ENCODE results near the gene RRAD. TPM values are rescaled to one million over a fixed set of nuclear protein-coding genes. Genes with fewer than 3 reads are reported as not detected.

Gene RRAD
- total RNA-seq, 1 donor from 2014 or later = 11.1 TPM

DNA sequence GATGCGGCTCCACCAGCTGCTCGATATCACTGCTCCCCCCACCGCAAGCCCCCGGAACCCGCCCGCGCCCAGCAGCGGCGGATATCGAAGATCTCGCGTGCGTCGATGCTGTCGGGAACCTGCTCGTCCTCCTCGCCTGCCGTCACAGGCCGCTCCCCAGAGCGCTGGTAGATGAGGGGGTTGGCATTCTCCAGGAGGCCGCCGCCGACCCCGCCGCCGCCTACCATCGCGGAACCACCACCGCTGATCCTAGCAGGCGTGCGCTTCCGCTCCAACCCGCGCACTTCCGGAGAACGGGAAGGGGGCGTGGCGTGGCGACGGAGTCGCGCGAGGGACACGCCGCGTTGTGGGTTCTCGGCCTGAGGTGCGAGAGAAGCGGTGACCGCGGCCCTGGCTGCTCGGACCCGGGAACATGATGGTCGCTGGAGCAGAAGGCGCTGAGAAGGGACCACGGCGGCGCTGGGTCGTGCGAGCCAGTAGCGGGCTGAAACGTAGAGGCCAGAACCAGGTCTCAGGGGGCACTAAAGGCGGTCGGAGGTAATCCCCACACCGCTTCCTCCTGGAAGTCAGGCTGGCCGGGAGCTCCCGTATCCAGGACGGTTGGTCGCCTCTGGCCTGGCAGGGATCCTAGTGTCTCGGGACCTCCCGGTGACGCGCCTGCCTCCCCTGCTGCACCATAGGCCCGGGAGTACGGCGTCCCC, 9.0 kb upstream of the RRAD start, which contains the start of gene CIAO2B:
Gene CIAO2B, minus strand, starts transcription at position 265 of the 701 bp plus-strand sequence. Its CDS starts 38 bp downstream, at position 227.
- Histone ChIP-seq H3K27me3 (no peaks in the 10 kb centered on the region), H3K4me1 (peaks cover 29% of the 10 kb centered on the region), H3K4me3 (peak within 1 kb of the TSS; percentile 88), H3K9me3 (no peaks in the 10 kb centered on the region), H3K27ac (peak within 1 kb of the TSS; percentile 92), H3K36me3 (peaks cover 26% of the 10 kb centered on the region)
- DNase-seq (peak; percentile 95), ATAC-seq (peak; percentile 95)
- intact Hi-C loops (cut with DNase I) = no loop called here
- TF ChIP-seq, protein P1, sequence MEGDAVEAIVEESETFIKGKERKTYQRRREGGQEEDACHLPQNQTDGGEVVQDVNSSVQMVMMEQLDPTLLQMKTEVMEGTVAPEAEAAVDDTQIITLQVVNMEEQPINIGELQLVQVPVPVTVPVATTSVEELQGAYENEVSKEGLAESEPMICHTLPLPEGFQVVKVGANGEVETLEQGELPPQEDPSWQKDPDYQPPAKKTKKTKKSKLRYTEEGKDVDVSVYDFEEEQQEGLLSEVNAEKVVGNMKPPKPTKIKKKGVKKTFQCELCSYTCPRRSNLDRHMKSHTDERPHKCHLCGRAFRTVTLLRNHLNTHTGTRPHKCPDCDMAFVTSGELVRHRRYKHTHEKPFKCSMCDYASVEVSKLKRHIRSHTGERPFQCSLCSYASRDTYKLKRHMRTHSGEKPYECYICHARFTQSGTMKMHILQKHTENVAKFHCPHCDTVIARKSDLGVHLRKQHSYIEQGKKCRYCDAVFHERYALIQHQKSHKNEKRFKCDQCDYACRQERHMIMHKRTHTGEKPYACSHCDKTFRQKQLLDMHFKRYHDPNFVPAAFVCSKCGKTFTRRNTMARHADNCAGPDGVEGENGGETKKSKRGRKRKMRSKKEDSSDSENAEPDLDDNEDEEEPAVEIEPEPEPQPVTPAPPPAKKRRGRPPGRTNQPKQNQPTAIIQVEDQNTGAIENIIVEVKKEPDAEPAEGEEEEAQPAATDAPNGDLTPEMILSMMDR (IDR thresholded peaks at IDR 0.05) = no peak

DNA sequence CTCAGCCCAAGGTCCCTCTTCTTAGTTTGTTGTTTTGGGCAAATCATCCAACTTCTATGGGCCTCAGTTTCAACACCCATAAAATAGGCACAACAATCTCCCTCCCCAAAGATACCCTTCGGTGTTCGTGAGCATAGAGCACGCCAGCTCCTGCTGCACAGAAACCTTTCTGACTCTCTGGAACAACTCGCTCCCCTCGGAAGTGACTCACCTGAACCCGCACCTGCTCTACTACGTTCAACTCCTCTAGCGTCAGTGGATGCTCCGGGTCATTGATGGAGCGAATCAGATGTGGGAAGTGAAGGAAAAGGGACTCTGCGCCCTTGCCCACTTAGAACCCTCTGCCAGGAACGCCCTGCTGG, 8.4 kb upstream of the RRAD start:
- no peak for DNase-seq

GRCh38 chr16:66932076-66932475, 6.7 kb upstream of the RRAD start:
- Histone ChIP-seq H3K36me3 (peaks cover 13% of the 10 kb centered on the region), H3K4me1 (peaks cover 45% of the 10 kb centered on the region), H3K27ac (no peak overlapping the region), H3K27me3 (no peaks in the 10 kb centered on the region), H3K4me3 (no peak overlapping the region), H3K9me3 (no peaks in the 10 kb centered on the region)
- ATAC-seq (no peak), DNase-seq (no peak)
- TF ChIP-seq, protein P1 (IDR thresholded peaks at IDR 0.05) = no peak
- intact Hi-C loops (cut with DNase I) = no loop called here

More for the DNA sequence above, 8.4 kb upstream of the RRAD start:
- Histone ChIP-seq H3K4me1 (peaks cover 29% of the 10 kb centered on the region), H3K9me3 (no peaks in the 10 kb centered on the region), H3K4me3 (peak overlapping the region; percentile 88), H3K27ac (peak overlapping the region; percentile 92), H3K36me3 (peaks cover 21% of the 10 kb centered on the region), H3K27me3 (no peaks in the 10 kb centered on the region)
- TF ChIP-seq, protein P1 (IDR thresholded peaks at IDR 0.05) = no peak
- ATAC-seq = no peak
- intact Hi-C loops (cut with DNase I) = no loop called here

DNA sequence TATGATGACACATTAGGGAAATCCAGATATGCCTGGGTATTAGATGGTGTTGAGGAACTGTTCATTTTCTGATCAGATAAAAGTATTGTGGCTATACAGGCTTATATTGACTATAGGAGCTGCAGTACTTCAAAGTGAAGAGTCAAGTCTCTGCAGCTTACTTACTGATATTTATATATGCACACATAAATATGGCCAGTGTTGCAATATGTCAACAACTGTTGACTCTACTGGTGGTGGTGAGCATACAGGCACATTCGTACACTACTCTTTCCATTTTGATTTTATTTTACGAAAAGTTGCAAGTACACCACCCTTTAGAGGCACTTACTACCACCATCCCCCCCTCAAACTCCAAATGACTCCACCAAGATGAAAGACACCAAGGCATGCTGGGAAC, 6.3 kb upstream of the RRAD start:
- peaks cover 46% of the 10 kb centered on the region for H3K4me1 ChIP-seq
- no peak for ATAC-seq
- TF ChIP-seq, protein P1 (IDR thresholded peaks at IDR 0.05) = no peak

DNA sequence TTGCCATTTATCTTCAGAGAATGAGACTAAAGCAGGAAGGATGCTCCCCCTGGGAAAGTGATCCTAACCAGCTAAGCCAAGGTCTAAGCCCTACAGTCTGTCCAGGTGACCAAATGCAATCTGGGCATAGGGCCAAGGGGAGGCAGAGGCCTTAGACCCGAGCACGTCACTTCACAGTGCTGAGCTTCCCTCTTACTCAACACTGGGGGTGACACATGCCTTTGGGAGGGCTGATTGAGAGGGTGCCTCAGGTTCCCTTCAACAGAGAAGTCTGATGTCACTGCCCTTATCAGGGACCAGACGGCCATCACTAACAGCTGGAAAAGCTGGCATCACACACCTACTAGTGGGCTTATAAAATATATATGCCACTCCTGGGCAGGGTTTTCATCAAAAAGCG, 4.9 kb upstream of the RRAD start:
- intact Hi-C loops (cut with DNase I) = no loop called here
- no peaks in the 10 kb centered on the region for H3K9me3 ChIP-seq
- H3K27ac ChIP-seq = no peak overlapping the region
- H3K36me3 ChIP-seq = peaks cover 13% of the 10 kb centered on the region
- H3K4me3 ChIP-seq = no peak overlapping the region
- peaks cover 37% of the 10 kb centered on the region for H3K4me1 ChIP-seq
- ATAC-seq (no peak), DNase-seq (no peak)
- TF ChIP-seq, protein P1 (IDR thresholded peaks at IDR 0.05) = no peak
- no peaks in the 10 kb centered on the region for H3K27me3 ChIP-seq

More for the DNA sequence above, 6.3 kb upstream of the RRAD start:
- Histone ChIP-seq H3K9me3 (no peaks in the 10 kb centered on the region), H3K27ac (no peak overlapping the region), H3K36me3 (peaks cover 13% of the 10 kb centered on the region), H3K27me3 (no peaks in the 10 kb centered on the region), H3K4me3 (no peak overlapping the region)
- intact Hi-C loops (cut with DNase I) = no loop called here
- DNase-seq = no peak
